NCI-H82 treated with DMSO at 0.1 percent for 48 hours (cell line): ENCODE measurements around the gene QKI.

Experiments used
- DNase-seq: peaks from one replicate; lab custom pipeline; 2025; ENCODE audit not compliant: unreplicated experiment; lab: John Stamatoyannopoulos, UW

Gene QKI

GRCh38 chr6:163391985-163392384 lies 22.5 kb upstream of the QKI start:
- no peak for DNase-seq

- DNase-seq, result no peak
These were observed 22.0 kb upstream of the QKI start for GRCh38 chr6:163392533-163392932.

- no peak for DNase-seq
These were observed 20.6 kb upstream of the QKI start for GRCh38 chr6:163393923-163394322.

GRCh38 chr6:163394659-163395058 lies 19.9 kb upstream of the QKI start:
- DNase-seq, result no peak

- DNase-seq, result no peak
These were observed 19.2 kb upstream of the QKI start for GRCh38 chr6:163395122-163395830.

GRCh38 chr6:163395831-163396185 lies 18.7 kb upstream of the QKI start:
- no peak for DNase-seq

- no peak for DNase-seq
These were observed 17.2 kb upstream of the QKI start for GRCh38 chr6:163397326-163397725.

- DNase-seq, result no peak
These were observed 16.4 kb upstream of the QKI start for GRCh38 chr6:163398115-163398514.

GRCh38 chr6:163398815-163399214 lies 15.7 kb upstream of the QKI start:
- DNase-seq, result no peak

GRCh38 chr6:163400509-163400908 lies 14.0 kb upstream of the QKI start:
- DNase-seq, result no peak

GRCh38 chr6:163401039-163401885 lies 13.3 kb upstream of the QKI start:
- DNase-seq, result no peak

GRCh38 chr6:163402616-163403015 lies 11.9 kb upstream of the QKI start:
- no peak for DNase-seq

- no peak for DNase-seq
These were observed 9.7 kb upstream of the QKI start for GRCh38 chr6:163404825-163405265.

GRCh38 chr6:163405412-163406309 lies 8.9 kb upstream of the QKI start:
- DNase-seq, result no peak

GRCh38 chr6:163406366-163406765 lies 8.2 kb upstream of the QKI start:
- DNase-seq, result no peak

- no peak for DNase-seq
These were observed 7.7 kb upstream of the QKI start for GRCh38 chr6:163406830-163407229.

- DNase-seq, result no peak
These were observed 6.0 kb upstream of the QKI start for GRCh38 chr6:163408352-163408991.

- DNase-seq, result no peak
These were observed 4.8 kb upstream of the QKI start for GRCh38 chr6:163409712-163410111.

GRCh38 chr6:163412341-163412740 lies 2.2 kb upstream of the QKI start:
- no peak for DNase-seq

GRCh38 chr6:163412801-163413344 lies 1.6 kb upstream of the QKI start:
- peak; percentile 28 for DNase-seq
